NCI-H2029 treated with DMSO at 0.1 percent for 48 hours (cell line): ENCODE measurements around the gene AXIN1.
"Not testable (repeated sequence)": the region's sequence is repeated elsewhere in the genome, so short reads cannot be mapped to it uniquely, and the experiment has no call there.

ENCODE experiments used
- DNase-seq: peaks from one replicate; lab custom pipeline; 2025; lab: John Stamatoyannopoulos, UW

Gene AXIN1

GRCh38 chr16:381789-382717 lies 29.5 kb upstream of the AXIN1 start, which contains the start of gene PGAP6:
PGAP6 (minus strand) TSS chr16:381978; CDS start chr16:381821, 157 bp downstream.
- no peak for DNase-seq

GRCh38 chr16:381012-381788 lies 28.7 kb upstream of the AXIN1 start:
- DNase-seq: no peak

- DNase-seq: no peak
Measured at GRCh38 chr16:380762-381011, 28.2 kb upstream of the AXIN1 start.

- no peak for DNase-seq
Measured at GRCh38 chr16:379961-380761, 27.6 kb upstream of the AXIN1 start.

GRCh38 chr16:379183-379960 lies 26.8 kb upstream of the AXIN1 start:
- peak; percentile 94 for DNase-seq

- no peak for DNase-seq
Measured at GRCh38 chr16:378821-379182, 26.3 kb upstream of the AXIN1 start.

- DNase-seq: not testable (repeated sequence)
Measured at GRCh38 chr16:378113-378820, 25.7 kb upstream of the AXIN1 start.

GRCh38 chr16:377419-377951 lies 25.0 kb upstream of the AXIN1 start:
- DNase-seq: no peak

- no peak for DNase-seq
Measured at GRCh38 chr16:376817-377418, 24.4 kb upstream of the AXIN1 start.

GRCh38 chr16:375927-376816 lies 23.6 kb upstream of the AXIN1 start:
- no peak for DNase-seq

- no peak for DNase-seq
Measured at GRCh38 chr16:375212-375611, 22.7 kb upstream of the AXIN1 start.

GRCh38 chr16:374616-374926 lies 22.0 kb upstream of the AXIN1 start:
- DNase-seq: no peak

GRCh38 chr16:373848-374615 lies 21.5 kb upstream of the AXIN1 start:
- DNase-seq: no peak

- DNase-seq: no peak
Measured at GRCh38 chr16:373020-373598, 20.6 kb upstream of the AXIN1 start.

- no peak for DNase-seq
Measured at GRCh38 chr16:372302-372983, 19.9 kb upstream of the AXIN1 start.

- no peak for DNase-seq
Measured at GRCh38 chr16:371515-372301, 19.2 kb upstream of the AXIN1 start.

- DNase-seq: no peak
Measured at GRCh38 chr16:370979-371514, 18.5 kb upstream of the AXIN1 start.
